KBM-7 (cell line): ENCODE results near the gene C1GALT1.
"Not testable (repeated sequence)": the region's sequence is repeated elsewhere in the genome, so short reads cannot be mapped to it uniquely, and the experiment has no call there.

ENCODE experiments used
- DNase-seq: peaks from one replicate; pipeline ENCODE4 v3.0.0-alpha.2; 2015
- in situ Hi-C: fragments of 300-500 bp; cut with MboI; formaldehyde crosslinking; loops from 2 replicates; pipeline ENCODE4 v1.14.3; 2020; ENCODE audit warnings: low sequenced_read_pairs, low pct_unique_long_range_greater_than_20kb, mixed read lengths

Gene C1GALT1

GRCh38 chr7:7191137-7191536, 8.8 kb downstream of the C1GALT1 start:
- in situ Hi-C loops: no loop called here
- no peak for DNase-seq

- DNase-seq, in situ Hi-C loops: not testable (repeated sequence)
Observed at GRCh38 chr7:7192798-7193788, 10.7 kb downstream of the C1GALT1 start.

- DNase-seq, in situ Hi-C loops: not testable (repeated sequence)
Observed at GRCh38 chr7:7199592-7199991, 17.2 kb downstream of the C1GALT1 start.

GRCh38 chr7:7200255-7200654, 17.9 kb downstream of the C1GALT1 start:
- in situ Hi-C loops, DNase-seq: not testable (repeated sequence)

- peak; percentile 47 for DNase-seq
- in situ Hi-C loops: no loop called here
Observed at GRCh38 chr7:7201578-7202374, 19.4 kb downstream of the C1GALT1 start.

- DNase-seq: no peak
- in situ Hi-C loops: no loop called here
Observed at GRCh38 chr7:7202375-7202720, 20.0 kb downstream of the C1GALT1 start.

GRCh38 chr7:7203813-7204575, 21.6 kb downstream of the C1GALT1 start:
- in situ Hi-C loops: no loop called here

GRCh38 chr7:7207876-7208275, 25.5 kb downstream of the C1GALT1 start:
- no peak for DNase-seq
- in situ Hi-C loops: no loop called here

More at GRCh38 chr7:7203813-7204575, 21.6 kb downstream of the C1GALT1 start:
- peak; percentile 54 for DNase-seq

GRCh38 chr7:7208520-7208919, 26.2 kb downstream of the C1GALT1 start:
- no peak for DNase-seq
- in situ Hi-C loops: no loop called here

- in situ Hi-C loops: no loop called here
- no peak for DNase-seq
Observed at GRCh38 chr7:7209412-7210050, 27.2 kb downstream of the C1GALT1 start.

GRCh38 chr7:7210475-7211237, 28.3 kb downstream of the C1GALT1 start:
- in situ Hi-C loops: no loop called here
- DNase-seq: no peak

- in situ Hi-C loops: no loop called here
Observed at GRCh38 chr7:7212612-7213011, 30.3 kb downstream of the C1GALT1 start.

GRCh38 chr7:7214398-7215347, 32.3 kb downstream of the C1GALT1 start:
- DNase-seq: no peak
- in situ Hi-C loops: no loop called here

More at GRCh38 chr7:7212612-7213011, 30.3 kb downstream of the C1GALT1 start:
- no peak for DNase-seq

- no peak for DNase-seq
- in situ Hi-C loops: no loop called here
Observed at GRCh38 chr7:7216279-7216678, 33.9 kb downstream of the C1GALT1 start.

- in situ Hi-C loops: no loop called here
- peak; percentile 5 for DNase-seq
Observed at GRCh38 chr7:7219216-7219615, 36.9 kb downstream of the C1GALT1 start.

- in situ Hi-C loops: no loop called here
- no peak for DNase-seq
Observed at GRCh38 chr7:7220821-7221220, 38.5 kb downstream of the C1GALT1 start.

GRCh38 chr7:7221599-7222038, 39.3 kb downstream of the C1GALT1 start:
- in situ Hi-C loops: no loop called here
- DNase-seq: no peak
